Endodermal cell (in vitro differentiated cells): Measurements from ENCODE around the gene ADAMTS7. TPM values are rescaled to one million over a fixed set of nuclear protein-coding genes. Genes with fewer than 3 reads are reported as not detected.
A peak's percentile ranks its signal among the peaks of the same experiment; 100 is the strongest.
"Not testable (repeated sequence)": the region's sequence is repeated elsewhere in the genome, so short reads cannot be mapped to it uniquely, and the experiment has no call there.

Source experiments
- DNase-seq: peaks from one replicate; pipeline ENCODE4 v3.0.0-alpha.2; 2017
- H3K27ac ChIP-seq: 2 replicates; pipeline ENCODE4 v1.5.1; 2013; ENCODE audit warnings: mild to moderate bottlenecking, low read depth, low read length, moderate library complexity
- H3K27me3 ChIP-seq: 2 replicates; pipeline ENCODE4 v1.6.1; 2013; ENCODE audit warnings: mild to moderate bottlenecking, low read length, moderate library complexity; ENCODE audit not compliant: insufficient read depth, control insufficient read depth, poor library complexity, severe bottlenecking
- H3K36me3 ChIP-seq: 2 replicates; pipeline ENCODE4 v1.7.0; 2013; ENCODE audit warnings: mild to moderate bottlenecking, low read length, moderate library complexity; ENCODE audit not compliant: control insufficient read depth, insufficient read depth
- H3K4me1 ChIP-seq: one replicate; pipeline ENCODE4 v1.7.0; 2013; ENCODE audit warnings: low read length; ENCODE audit not compliant: control insufficient read depth, insufficient read depth
- H3K4me3 ChIP-seq: 2 replicates; pipeline ENCODE4 v1.5.1; 2013; ENCODE audit warnings: mild to moderate bottlenecking, low read length, moderate library complexity
- H3K9ac ChIP-seq: 2 replicates; pipeline ENCODE4 v1.6.1; 2013; ENCODE audit warnings: mild to moderate bottlenecking, low read length, moderate library complexity; ENCODE audit not compliant: poor library complexity, severe bottlenecking; ENCODE audit errors: extremely low read depth
- H3K9me3 ChIP-seq: 2 replicates; pipeline ENCODE4 v1.6.1; 2013; ENCODE audit warnings: mild to moderate bottlenecking, low read length, moderate library complexity; ENCODE audit not compliant: control insufficient read depth
- H3K27ac Mint-ChIP-seq: 2 replicates; pipeline ENCODE4 v1.8.0; 2020; ENCODE audit warnings: mixed read lengths
- H3K27me3 Mint-ChIP-seq: 2 replicates; pipeline ENCODE4 v1.8.0; 2021; ENCODE audit warnings: mild to moderate bottlenecking, mixed read lengths; ENCODE audit not compliant: insufficient read depth
- H3K36me3 Mint-ChIP-seq: 2 replicates; pipeline ENCODE4 v1.8.0; 2020; ENCODE audit warnings: low read depth, mixed read lengths
- H3K4me1 Mint-ChIP-seq: 2 replicates; pipeline ENCODE4 v1.8.0; 2020; ENCODE audit warnings: mixed read lengths
- H3K4me3 Mint-ChIP-seq: 2 replicates; pipeline ENCODE4 v1.8.0; 2020; ENCODE audit warnings: mild to moderate bottlenecking, moderate library complexity, mixed read lengths
- H3K9me3 Mint-ChIP-seq: 2 replicates; pipeline ENCODE4 v1.8.0; 2020; ENCODE audit warnings: mild to moderate bottlenecking, mixed read lengths
- CTCF ChIP-seq: fragments of 200-600 bp; sonication (generic); conservative IDR thresholded peaks from 2 replicates; pipeline ENCODE4 v1.5.0; 2021; ENCODE audit warnings: antibody characterized with exemption, mild to moderate bottlenecking
- WGBS, 2 experiments: methylation state at CpG; one replicate each; pipeline versions ENCODE4 v1.1.5 to v1.1.7; 2013; ENCODE audit warnings: missing lambda C conversion rate in 2 of 2, mixed read lengths in 1 of 2; ENCODE audit not compliant: insufficient coverage in 1 of 2, insufficient read length in 1 of 2; 5-methylcytosine and 5-hydroxymethylcytosine counted together
- total RNA-seq, 2 donors: library from RNA; stranded (reverse); fragmentation: NEBNext Ultra II Directional in 1 of 2; extraction: Animal tissue kit (Norgen Biotek cat#: 25700) in 1 of 2; gene quantifications; 2 replicates in 1 of 2; 3 replicates in 1 of 2; pipeline ENCODE4 v1.2.1, GENCODE V29; 2021

ADAMTS7 gene
- total RNA-seq, 2 donors from 2014 or later: 55.8 to 67.1 TPM

DNA sequence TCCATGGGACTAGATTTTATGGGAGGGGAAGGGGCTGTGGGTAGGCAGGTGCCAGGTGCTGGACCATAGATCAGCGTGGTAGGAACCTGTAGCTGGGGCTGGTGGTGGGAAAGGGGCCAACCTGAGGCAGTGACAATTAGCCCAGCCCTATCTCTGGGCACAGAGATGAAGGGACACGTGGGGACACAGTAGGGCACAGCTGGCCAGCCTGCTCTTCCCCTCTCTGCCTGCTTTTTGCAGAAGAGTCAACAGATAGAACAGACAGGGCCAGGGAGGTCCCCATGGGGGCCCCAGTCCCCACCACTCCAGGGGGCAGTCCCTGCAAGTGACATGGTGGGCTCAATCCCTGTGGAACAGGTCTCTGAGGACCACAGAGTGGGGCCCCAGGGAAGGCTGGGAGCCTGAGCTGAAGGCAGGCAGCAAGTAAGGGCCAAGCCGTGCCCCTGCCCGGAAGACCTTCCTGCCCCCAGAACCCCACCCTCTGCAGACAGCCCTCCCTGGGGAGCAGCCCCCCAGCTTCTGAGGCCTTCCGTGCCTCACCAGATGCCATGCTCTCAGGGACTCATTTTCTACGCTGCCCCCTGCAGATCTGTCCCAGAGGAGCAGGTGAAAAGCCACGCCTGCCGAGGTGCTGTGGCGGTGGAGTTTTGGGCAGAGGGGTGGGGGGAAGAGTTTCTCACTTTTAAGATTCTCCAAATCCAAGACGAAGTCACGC is 52.6 kb downstream of the ADAMTS7 start:
- H3K27ac Mint-ChIP-seq, H3K4me3 Mint-ChIP-seq, H3K27me3 ChIP-seq: not testable (repeated sequence)

GRCh38 chr15:78758084-78758483 is 53.2 kb downstream of the ADAMTS7 start:
- not testable (repeated sequence) for H3K27me3 ChIP-seq, H3K9me3 ChIP-seq, H3K4me1 ChIP-seq, H3K9me3 Mint-ChIP-seq, H3K36me3 ChIP-seq, H3K4me3 ChIP-seq, DNase-seq, H3K27ac ChIP-seq, H3K9ac ChIP-seq, H3K36me3 Mint-ChIP-seq, H3K27me3 Mint-ChIP-seq, H3K4me3 Mint-ChIP-seq, H3K4me1 Mint-ChIP-seq, H3K27ac Mint-ChIP-seq
- WGBS, 2 experiments: 95 to 98% methylated on average over 3 to 8 of the region's 8 CpGs

More for the DNA sequence above, 52.6 kb downstream of the ADAMTS7 start:
- DNase-seq, H3K27me3 Mint-ChIP-seq, H3K4me3 ChIP-seq, H3K36me3 Mint-ChIP-seq, H3K4me1 Mint-ChIP-seq, H3K36me3 ChIP-seq, H3K4me1 ChIP-seq, H3K9me3 Mint-ChIP-seq, H3K9me3 ChIP-seq, H3K27ac ChIP-seq, H3K9ac ChIP-seq: not testable (repeated sequence)
- peak; percentile 22 for TF ChIP-seq CTCF
- 95 to 100% methylated on average over 4 to 9 of the region's 11 CpGs for WGBS, 2 experiments

- DNase-seq: no peak
- Mint-ChIP-seq H3K9me3 (no peaks in the 10 kb centered on the region), H3K27ac (no peak overlapping the region), H3K4me1 (peaks cover 5% of the 10 kb centered on the region), H3K4me3 (no peak overlapping the region), H3K27me3 (peaks cover 3% of the 10 kb centered on the region), H3K36me3 (no peaks in the 10 kb centered on the region)
- no peaks in the 10 kb centered on the region for H3K36me3 ChIP-seq
- H3K4me3 ChIP-seq: no peak overlapping the region
- no peaks in the 10 kb centered on the region for H3K9me3 ChIP-seq
- H3K27ac ChIP-seq: no peak overlapping the region
- TF ChIP-seq CTCF: no peak
- H3K9ac ChIP-seq: no peak overlapping the region
- 95 to 98% methylated on average over 7 to 10 of the region's 10 CpGs for WGBS, 2 experiments
- no peaks in the 10 kb centered on the region for H3K27me3 ChIP-seq
- H3K4me1 ChIP-seq: no peaks in the 10 kb centered on the region
Observed at GRCh38 chr15:78757636-78757905, 53.7 kb downstream of the ADAMTS7 start.

- not testable (repeated sequence) for H3K4me3 Mint-ChIP-seq, H3K9me3 Mint-ChIP-seq, H3K4me1 ChIP-seq, H3K36me3 ChIP-seq, H3K9me3 ChIP-seq, DNase-seq, H3K4me1 Mint-ChIP-seq, H3K4me3 ChIP-seq, H3K27me3 Mint-ChIP-seq, H3K27me3 ChIP-seq, H3K27ac ChIP-seq, H3K27ac Mint-ChIP-seq, H3K9ac ChIP-seq, H3K36me3 Mint-ChIP-seq
- WGBS, 2 experiments: 77 to 86% methylated on average over 12 to 24 of the region's 25 CpGs
Observed at GRCh38 chr15:78756781-78757635, 54.3 kb downstream of the ADAMTS7 start.
